ENCODE results near the gene GALNTL6. TPM values are rescaled to one million over a fixed set of nuclear protein-coding genes. Genes with fewer than 3 reads are reported as not detected.

The GALNTL6 gene
- total and polyA plus RNA-seq, 2 of the 4 experiments (the other 2 are of a cell fraction) = under 0.01 TPM; not detected in 1

- Histone ChIP-seq H2BK15ac (ENCODE audit: low read depth, low read length) (no peak overlapping the region), H4K5ac (ENCODE audit: low read depth, low read length) (no peak overlapping the region), H3K36me3 (ENCODE audit: control insufficient read depth, insufficient read depth, low read length) (no peaks in the 10 kb centered on the region), H3K4ac (ENCODE audit: low read depth, low read length) (no peak overlapping the region), H2BK5ac (ENCODE audit: low read depth, low read length, poor library complexity, severe bottlenecking) (no peak overlapping the region), H4K8ac (ENCODE audit: low read depth in 2 of 2, low read length in 2 of 2) (no peak overlapping the region), H3K23ac (ENCODE audit: low read depth, low read length) (no peak overlapping the region), H3K56ac (ENCODE audit: extremely low read depth, insufficient read depth, low read length) (no peak overlapping the region), H3K27me3 (ENCODE audit: control insufficient read depth, insufficient read depth, low read length) (peaks cover 22% of the 10 kb centered on the region), H2AFZ (replicated peaks; ENCODE audit: low read length, poor library complexity) (no peak overlapping the region), H3K9ac (ENCODE audit: low read depth, low read length) (no peak overlapping the region), H2BK20ac (ENCODE audit: low read depth, low read length) (no peak overlapping the region), H4K91ac (ENCODE audit: insufficient read depth, low read depth, low read length) (no peak overlapping the region), H3K9me3 (ENCODE audit: control insufficient read depth, insufficient read depth, low read length) (no peaks in the 10 kb centered on the region), H3K14ac (replicated peaks; ENCODE audit: low read depth, low read length) (no peak overlapping the region), H3K4me3 (ENCODE audit: insufficient read depth, low read depth, low read length) (no peak overlapping the region), H3K9me1 (ENCODE audit: insufficient read depth, low read length) (no peaks in the 10 kb centered on the region), H3K4me1 (ENCODE audit: control insufficient read depth, insufficient read depth, low read length) (no peaks in the 10 kb centered on the region), H2AK5ac (ENCODE audit: low read depth, low read length) (no peak overlapping the region), H3K27ac (ENCODE audit: insufficient read depth, low read length) (no peak overlapping the region), H3K79me1 (ENCODE audit: low read depth in 1 of 2, low read length in 2 of 2) (no peaks in the 10 kb centered on the region), H2AK9ac (replicated peaks; ENCODE audit: low read depth, low read length, poor library complexity) (no peak overlapping the region), H4K20me1 (ENCODE audit: insufficient read depth, low read length) (no peaks in the 10 kb centered on the region), H3K4me2 (ENCODE audit: low read depth, low read length) (no peak overlapping the region), H2BK120ac (ENCODE audit: low read depth, low read length) (no peak overlapping the region), H3K18ac (ENCODE audit: low read depth, low read length) (no peak overlapping the region)
- TF ChIP-seq RFX5 (IDR thresholded peaks at IDR 0.05; ENCODE audit: low read depth, low read length) (no peak), BHLHE40 (IDR thresholded peaks at IDR 0.05; ENCODE audit: low read depth, low read length) (no peak), RCOR1 (IDR thresholded peaks at IDR 0.05; ENCODE audit: insufficient replicate concordance, low read length) (no peak), NFE2L2 (IDR thresholded peaks at IDR 0.05; ENCODE audit: low read depth, low read length) (no peak), SMC3 (IDR thresholded peaks at IDR 0.05; ENCODE audit: low read depth, low read length) (no peak), USF2 (IDR thresholded peaks at IDR 0.05; ENCODE audit: low read depth, low read length) (no peak), CHD1 (IDR thresholded peaks at IDR 0.05; ENCODE audit: low read depth, low read length) (no peak), MXI1 (IDR thresholded peaks at IDR 0.05; ENCODE audit: borderline replicate concordance, low read depth, low read length) (no peak), FOS (IDR thresholded peaks at IDR 0.05; ENCODE audit: low read depth, low read length) (no peak), CEBPB (IDR thresholded peaks at IDR 0.05; ENCODE audit: low read depth, low read length) (no peak), MAFK (IDR thresholded peaks at IDR 0.05; ENCODE audit: low read depth, low read length) (no peak), POLR2A (IDR thresholded peaks at IDR 0.05; ENCODE audit: low read depth, low read length) (no peak), RAD21 (IDR thresholded peaks at IDR 0.05; ENCODE audit: low read length) (no peak), MAZ (IDR thresholded peaks at IDR 0.05; ENCODE audit: borderline replicate concordance, low read depth, low read length) (no peak), CTCF (conservative IDR thresholded peaks at IDR 0.05; ENCODE audit: low read depth, low read length) (no peak)
- in situ Hi-C loops (cut with MboI; ENCODE audit: low sequenced_read_pairs) (loop anchor here (5.0 kb wide), 1 partner anchor 399 kb away; no protein-coding TSS in a partner anchor), dilution Hi-C loops (cut with HindIII; ENCODE audit: low sequenced_read_pairs, unreplicated experiment) (loop anchor here (25.0 kb wide), 1 partner anchor 244 kb away; no protein-coding TSS in a partner anchor), intact Hi-C loops (cut with micrococcal nuclease) (no loop called here)
- ChIA-PET POLR2A (ENCODE audit: unreplicated experiment) (no interaction called here), CTCF (no interaction called here)
- no peak for DNase-seq
- BruUV-seq (replicated peaks) = no TSS peak
- 74% methylated on average over 3 of the region's 3 CpGs; no CpG with 5 or more reads in 1 of the 2 experiments for WGBS, 2 experiments (ENCODE audit: extremely low coverage in 2 of 2, insufficient read length in 1 of 2)
- ATAC-seq (ENCODE audit: low read depth) = no peak
Observed at GRCh38 chr4:173018446-173018845, 1205.2 kb downstream of the GALNTL6 start.
